ENCODE measurements around the gene SESN3.
"Not testable (repeated sequence)": the region's sequence is repeated elsewhere in the genome, so short reads cannot be mapped to it uniquely, and the experiment has no call there.

SESN3 gene

GRCh38 chr11:95253141-95253540, 22.1 kb upstream of the SESN3 start:
- H3K9ac ChIP-seq (ENCODE audit: low read length) = no peak overlapping the region
- no peak overlapping the region for H3K4me3 ChIP-seq (ENCODE audit: low read length)
- H4K20me1 ChIP-seq (ENCODE audit: insufficient read depth, low read length) = no peaks in the 10 kb centered on the region
- DNase-seq = no peak
- H3F3A ChIP-seq (ENCODE audit: insufficient read depth, low read length) = no peaks in the 10 kb centered on the region
- no peak overlapping the region for H3K27ac ChIP-seq (ENCODE audit: low read length)
- H3K9me3 ChIP-seq (replicated peaks; ENCODE audit: insufficient read depth, low read length) = no peaks in the 10 kb centered on the region
- H3K27me3 ChIP-seq (replicated peaks; ENCODE audit: insufficient read depth, low read length) = no peaks in the 10 kb centered on the region
- no peaks in the 10 kb centered on the region for H3K79me2 ChIP-seq (ENCODE audit: low read length)
- H3K9me2 ChIP-seq (replicated peaks; ENCODE audit: insufficient read depth, low read length) = no peaks in the 10 kb centered on the region
- TF ChIP-seq CTCF (IDR thresholded peaks at IDR 0.05; ENCODE audit: low read length) = no peak
- TF ChIP-seq EZH2phosphoT487 (IDR thresholded peaks at IDR 0.05; ENCODE audit: low read length) = no peak
- TF ChIP-seq EZH2 (optimal IDR thresholded peaks at IDR 0.05; ENCODE audit: low read depth, low read length) = no peak
- no peaks in the 10 kb centered on the region for H3K36me3 ChIP-seq (replicated peaks; ENCODE audit: insufficient read depth, low read length)
- no peak overlapping the region for H2AFZ ChIP-seq (ENCODE audit: low read length)
- H3K4me2 ChIP-seq (ENCODE audit: low read depth, low read length) = no peak overlapping the region
- H3K4me1 ChIP-seq (ENCODE audit: low read length) = no peaks in the 10 kb centered on the region

- TF ChIP-seq EZH2 (optimal IDR thresholded peaks at IDR 0.05; ENCODE audit: low read depth, low read length) = no peak
- TF ChIP-seq CTCF (IDR thresholded peaks at IDR 0.05; ENCODE audit: low read length) = no peak
- no peaks in the 10 kb centered on the region for H3K9me3 ChIP-seq (replicated peaks; ENCODE audit: insufficient read depth, low read length)
- H3K9me2 ChIP-seq (replicated peaks; ENCODE audit: insufficient read depth, low read length) = no peaks in the 10 kb centered on the region
- no peak overlapping the region for H3K4me3 ChIP-seq (ENCODE audit: low read length)
- H3K27me3 ChIP-seq (replicated peaks; ENCODE audit: insufficient read depth, low read length) = no peaks in the 10 kb centered on the region
- no peaks in the 10 kb centered on the region for H3K36me3 ChIP-seq (replicated peaks; ENCODE audit: insufficient read depth, low read length)
- no peaks in the 10 kb centered on the region for H4K20me1 ChIP-seq (ENCODE audit: insufficient read depth, low read length)
- H3K4me1 ChIP-seq (ENCODE audit: low read length) = no peaks in the 10 kb centered on the region
- H3K4me2 ChIP-seq (ENCODE audit: low read depth, low read length) = no peak overlapping the region
- H3K27ac ChIP-seq (ENCODE audit: low read length) = no peak overlapping the region
- H2AFZ ChIP-seq (ENCODE audit: low read length) = no peak overlapping the region
- no peak for DNase-seq
- H3K9ac ChIP-seq (ENCODE audit: low read length) = no peak overlapping the region
- no peaks in the 10 kb centered on the region for H3K79me2 ChIP-seq (ENCODE audit: low read length)
- H3F3A ChIP-seq (ENCODE audit: insufficient read depth, low read length) = no peaks in the 10 kb centered on the region
Observed at GRCh38 chr11:95252586-95252985, 21.6 kb upstream of the SESN3 start.

GRCh38 chr11:95251896-95252295, 20.9 kb upstream of the SESN3 start:
- H3K36me3 ChIP-seq (replicated peaks; ENCODE audit: insufficient read depth, low read length); H3K9me2 ChIP-seq (replicated peaks; ENCODE audit: insufficient read depth, low read length); H2AFZ ChIP-seq (ENCODE audit: low read length); H3K4me1 ChIP-seq (ENCODE audit: low read length); H3K27ac ChIP-seq (ENCODE audit: low read length); H3K79me2 ChIP-seq (ENCODE audit: low read length); H3K27me3 ChIP-seq (replicated peaks; ENCODE audit: insufficient read depth, low read length); H3K4me3 ChIP-seq (ENCODE audit: low read length); H3F3A ChIP-seq (ENCODE audit: insufficient read depth, low read length); H4K20me1 ChIP-seq (ENCODE audit: insufficient read depth, low read length); H3K9ac ChIP-seq (ENCODE audit: low read length); H3K9me3 ChIP-seq (replicated peaks; ENCODE audit: insufficient read depth, low read length); DNase-seq; H3K4me2 ChIP-seq (ENCODE audit: low read depth, low read length): not testable (repeated sequence)

- no peak overlapping the region for H3K4me3 ChIP-seq (ENCODE audit: low read length)
- DNase-seq = no peak
- H3K27me3 ChIP-seq (replicated peaks; ENCODE audit: insufficient read depth, low read length) = no peaks in the 10 kb centered on the region
- H2AFZ ChIP-seq (ENCODE audit: low read length) = no peak overlapping the region
- H4K20me1 ChIP-seq (ENCODE audit: insufficient read depth, low read length) = no peaks in the 10 kb centered on the region
- H3K79me2 ChIP-seq (ENCODE audit: low read length) = no peaks in the 10 kb centered on the region
- no peaks in the 10 kb centered on the region for H3F3A ChIP-seq (ENCODE audit: insufficient read depth, low read length)
- no peaks in the 10 kb centered on the region for H3K4me1 ChIP-seq (ENCODE audit: low read length)
- H3K4me2 ChIP-seq (ENCODE audit: low read depth, low read length) = no peak overlapping the region
- H3K9me3 ChIP-seq (replicated peaks; ENCODE audit: insufficient read depth, low read length) = no peaks in the 10 kb centered on the region
- H3K27ac ChIP-seq (ENCODE audit: low read length) = no peak overlapping the region
- no peak overlapping the region for H3K9ac ChIP-seq (ENCODE audit: low read length)
- H3K9me2 ChIP-seq (replicated peaks; ENCODE audit: insufficient read depth, low read length) = no peaks in the 10 kb centered on the region
- no peaks in the 10 kb centered on the region for H3K36me3 ChIP-seq (replicated peaks; ENCODE audit: insufficient read depth, low read length)
- TF ChIP-seq EZH2 (optimal IDR thresholded peaks at IDR 0.05; ENCODE audit: low read depth, low read length) = no peak
- TF ChIP-seq CTCF (IDR thresholded peaks at IDR 0.05; ENCODE audit: low read length) = no peak
- TF ChIP-seq EZH2phosphoT487 (IDR thresholded peaks at IDR 0.05; ENCODE audit: low read length) = no peak
Observed at GRCh38 chr11:95248666-95249467, 17.9 kb upstream of the SESN3 start.

Measured in MM.1S (cell line).